ENCODE data around the gene WDR81.

- TF ChIP-seq CTCF (conservative IDR thresholded peaks at IDR 0.05; ENCODE audit: low read length) (no peak), EZH2phosphoT487 (IDR thresholded peaks at IDR 0.05; ENCODE audit: borderline replicate concordance) (no peak)
Measured at GRCh38 chr17:1725642-1726511, 1.4 kb downstream of the WDR81 start.
